Activated CD8-positive, alpha-beta memory T cell treated with anti-CD3 and anti-CD28 coated beads, Interleukin-2, amount 50 U/mL, for 4 hours (primary cell): Measurements from ENCODE around the gene DCLK3.

ENCODE experiments used
- DNase-seq: peaks from one replicate; pipeline ENCODE4 v3.0.0-alpha.2; 2020

The DCLK3 gene

DNA sequence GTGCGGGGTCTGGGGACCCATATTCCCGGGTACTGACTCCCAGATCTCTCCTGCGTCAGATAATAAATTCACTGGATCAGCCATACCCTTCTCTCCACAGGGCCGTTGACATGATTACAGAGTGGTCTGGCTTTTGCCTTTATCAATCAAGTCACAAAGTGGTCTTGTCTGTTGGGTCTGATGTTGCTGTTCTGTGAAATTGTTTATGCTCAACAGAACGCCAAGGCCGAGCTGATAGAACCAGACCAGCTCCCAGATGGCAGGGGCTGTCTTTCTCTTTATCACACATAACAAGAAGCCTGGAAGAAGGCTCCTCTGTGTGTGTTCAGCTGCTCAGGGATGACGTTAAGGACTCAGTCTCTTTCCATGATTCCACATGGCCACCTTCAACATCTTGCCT, 751 bp upstream of the DCLK3 start:
- no peak for DNase-seq

DNA sequence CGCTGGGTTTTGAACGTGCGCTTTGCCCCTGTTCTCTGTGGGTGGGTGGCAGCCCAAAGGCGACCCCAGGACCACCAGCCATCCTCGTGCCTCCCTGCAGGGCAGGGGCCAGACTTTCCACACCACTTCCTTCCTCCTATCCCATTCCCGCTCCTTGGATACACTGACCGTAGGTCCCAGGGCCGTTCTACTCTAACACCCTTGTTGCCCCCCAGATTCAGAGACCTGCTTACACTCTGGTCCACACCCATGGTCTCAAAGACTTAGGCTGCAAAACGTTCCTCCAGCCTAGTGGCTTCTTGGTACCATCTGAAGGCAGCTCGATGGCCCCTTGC, 318 bp upstream of the DCLK3 start:
- no peak for DNase-seq

DNA sequence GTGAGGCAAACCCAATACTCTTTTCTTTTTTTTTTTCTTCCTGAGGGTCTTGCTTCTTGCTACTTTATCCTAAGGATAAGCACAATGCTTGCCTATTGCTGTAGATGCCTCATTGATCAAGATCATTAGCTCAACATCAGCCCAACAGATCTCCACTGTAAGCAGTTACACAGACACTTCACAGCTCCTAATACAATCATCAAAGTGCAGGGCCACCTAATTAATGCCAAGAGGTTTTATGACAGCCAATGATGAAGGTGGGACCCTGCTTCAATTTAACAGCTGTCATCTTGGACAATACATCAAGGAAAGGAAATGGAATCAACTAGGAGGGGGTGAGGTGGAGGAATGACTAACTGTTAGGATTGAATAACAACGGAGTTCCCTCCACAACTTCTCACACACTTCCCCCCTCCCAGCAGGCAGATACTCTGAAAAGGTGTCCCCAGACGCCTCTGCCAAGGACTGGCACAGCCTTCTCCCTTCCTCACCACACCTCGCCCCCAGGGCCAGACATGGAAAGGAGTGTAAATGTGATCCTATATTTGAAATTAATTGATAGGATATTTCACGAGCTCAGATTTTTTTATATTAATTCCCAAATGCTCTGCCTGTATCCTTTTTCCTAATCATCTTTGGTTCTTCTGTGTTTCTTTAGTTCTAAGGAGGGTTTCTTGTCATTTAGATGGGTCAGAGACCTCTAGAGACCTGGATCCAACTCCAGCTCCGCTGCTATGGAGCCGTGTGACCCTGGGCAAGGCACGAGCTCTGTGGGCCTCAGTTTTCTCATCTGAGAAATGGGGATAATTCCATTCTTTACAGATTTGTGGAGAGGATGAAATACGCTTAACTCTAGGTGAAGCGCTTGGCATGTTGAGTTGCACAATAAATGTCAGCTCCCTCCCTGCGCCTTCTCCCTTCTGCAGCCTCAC, 1.2 kb downstream of the DCLK3 start:
- DNase-seq, result no peak

DNA sequence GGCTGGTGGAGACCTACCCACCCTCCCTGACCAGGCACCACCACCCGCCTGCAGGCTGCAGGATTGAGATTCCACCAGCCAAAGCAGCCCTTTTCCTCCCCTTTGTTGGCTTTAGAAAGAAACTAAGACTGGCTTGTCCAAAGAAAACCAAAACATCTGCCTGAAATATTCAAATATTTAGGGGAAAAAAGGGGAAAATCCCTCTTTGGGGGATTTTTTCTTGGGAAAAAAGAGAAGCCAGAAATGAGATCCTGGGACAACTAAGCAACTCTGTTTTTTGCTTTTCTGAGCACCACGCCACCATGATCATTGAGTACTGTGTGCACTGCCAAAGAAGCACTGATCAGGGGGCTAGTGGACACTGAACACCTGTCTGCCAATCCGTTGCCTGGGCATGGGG, 2.6 kb downstream of the DCLK3 start:
- no peak for DNase-seq

DNA sequence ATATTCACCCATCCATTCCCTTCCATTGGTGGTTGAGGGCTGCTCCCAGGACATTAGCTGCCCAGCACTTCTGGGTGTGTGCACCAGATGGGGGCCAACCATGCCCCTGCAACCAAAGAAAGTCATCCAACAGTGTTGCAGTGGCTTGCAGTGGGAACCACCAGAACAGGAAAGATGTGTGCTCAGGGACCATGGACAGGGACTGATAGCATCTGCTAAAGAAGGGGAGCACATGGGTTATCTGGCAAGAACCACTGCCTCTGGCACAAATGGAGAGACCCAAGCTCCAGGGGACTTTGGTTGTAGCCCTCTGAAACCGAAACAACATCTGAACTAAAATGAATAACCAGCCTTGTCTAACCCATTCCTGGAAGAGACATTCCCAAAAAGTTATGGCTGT, 8.1 kb downstream of the DCLK3 start:
- DNase-seq, result no peak

DNA sequence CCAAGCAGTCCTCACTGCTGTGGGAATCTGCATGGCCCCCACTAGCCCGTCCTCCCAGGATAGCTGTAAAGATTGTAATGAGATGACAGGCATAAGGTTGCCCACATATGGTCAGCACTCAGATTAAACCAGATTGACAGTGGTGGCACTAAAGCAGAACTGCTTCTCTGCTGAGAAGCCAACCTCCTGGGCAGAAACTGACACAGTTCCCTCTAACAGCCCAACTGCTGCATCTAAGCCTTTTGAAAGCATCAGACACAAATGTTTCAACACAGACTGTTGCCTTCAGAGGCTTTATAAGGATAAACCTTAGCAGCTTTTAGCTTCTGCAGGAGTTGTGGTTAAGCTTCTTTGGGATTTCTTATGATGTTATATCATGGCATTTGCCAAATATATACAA, 13.0 kb downstream of the DCLK3 start:
- DNase-seq, result no peak

DNA sequence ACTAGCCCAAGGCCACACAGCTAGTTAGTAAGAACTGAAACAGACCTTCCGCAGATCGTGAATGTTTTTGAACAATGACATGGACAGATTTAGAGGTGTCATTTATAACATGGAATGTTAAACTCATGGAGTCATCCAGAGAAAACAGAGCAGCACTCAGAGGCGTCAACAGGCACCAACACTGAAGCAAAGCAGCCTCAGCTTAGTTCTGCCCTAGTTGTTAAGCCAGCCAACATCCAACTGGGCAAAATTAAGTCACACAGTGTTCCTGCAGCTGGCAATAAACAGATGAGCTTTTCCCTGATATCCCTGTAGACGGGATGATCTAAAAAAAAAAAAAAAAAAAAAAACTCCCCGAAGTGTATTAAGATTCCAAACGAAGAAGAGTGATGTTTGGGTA, 13.6 kb downstream of the DCLK3 start:
- no peak for DNase-seq

DNA sequence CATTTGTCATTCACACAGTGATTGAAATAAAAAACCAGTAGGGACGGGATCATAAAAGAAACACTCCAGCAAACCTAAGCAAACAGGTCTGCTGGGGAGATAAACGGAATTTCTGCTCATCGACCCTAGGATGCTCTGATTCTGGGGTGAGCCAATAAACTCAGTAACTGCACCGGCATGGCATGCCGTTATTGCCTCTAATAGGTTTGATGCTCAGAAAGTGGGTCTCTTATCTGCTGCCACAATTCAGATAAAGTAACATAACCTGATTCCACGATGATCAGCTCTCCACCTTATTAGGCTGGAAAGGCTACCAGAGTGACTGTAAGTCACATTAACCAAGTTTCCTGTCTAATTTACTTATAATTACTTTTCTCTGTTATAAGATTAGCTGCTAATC, 19.6 kb downstream of the DCLK3 start:
- no peak for DNase-seq

DNA sequence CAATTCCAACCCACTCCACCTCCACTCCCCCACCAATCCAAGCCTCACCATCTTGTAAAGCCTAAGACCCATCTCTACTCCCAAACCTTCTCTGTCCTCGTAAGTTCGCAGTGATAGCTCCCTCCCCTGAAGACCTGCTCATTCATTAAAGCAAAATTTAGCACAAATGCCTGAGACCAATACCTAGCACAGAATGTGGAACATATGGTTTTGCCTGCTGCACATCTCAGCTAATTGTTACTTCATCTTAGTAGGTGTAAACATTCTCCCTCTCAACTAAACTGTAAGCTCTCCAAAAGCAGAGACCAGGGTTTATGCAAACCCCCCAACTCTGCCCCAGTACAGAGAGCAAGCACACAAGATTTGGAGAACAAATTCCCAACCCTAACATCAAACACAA, 20.5 kb downstream of the DCLK3 start:
- DNase-seq, result no peak

DNA sequence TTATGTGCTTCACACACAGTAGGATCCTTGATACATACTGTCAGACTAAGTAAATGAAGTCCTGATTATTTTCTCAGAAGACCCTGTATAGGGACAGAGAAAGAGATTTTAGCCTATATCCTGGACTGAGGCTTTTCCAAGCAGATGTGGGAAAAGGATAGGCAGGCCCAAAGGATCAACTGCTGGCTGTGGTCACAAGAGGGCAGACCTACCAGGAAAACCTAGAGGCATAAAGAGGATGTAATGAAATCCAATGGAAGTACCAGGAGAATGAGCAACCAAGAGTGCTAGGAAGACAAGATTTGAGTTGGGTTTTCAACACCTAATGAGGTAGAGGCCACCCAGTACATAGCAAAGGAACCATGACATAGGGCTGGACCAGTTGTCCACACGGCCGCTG, 23.1 kb downstream of the DCLK3 start:
- no peak for DNase-seq

DNA sequence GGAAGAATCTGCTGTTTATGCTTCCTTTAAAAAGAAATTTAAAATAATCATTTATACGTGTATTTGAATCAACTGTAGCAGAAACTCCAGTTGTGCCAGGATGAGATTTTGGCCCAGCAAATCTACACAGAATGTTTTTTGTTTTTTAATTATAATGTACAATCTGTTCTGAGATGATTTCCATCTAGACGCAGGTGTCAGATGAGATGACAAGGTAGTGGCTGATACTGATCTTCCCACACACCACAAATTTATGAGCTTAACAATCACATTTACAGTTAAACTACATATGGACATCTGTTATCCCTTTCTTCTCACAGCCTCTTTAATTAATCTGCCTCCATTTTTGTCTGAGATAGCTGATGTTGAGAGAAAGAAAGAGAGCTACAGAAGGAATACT, 23.6 kb downstream of the DCLK3 start:
- DNase-seq, result no peak

DNA sequence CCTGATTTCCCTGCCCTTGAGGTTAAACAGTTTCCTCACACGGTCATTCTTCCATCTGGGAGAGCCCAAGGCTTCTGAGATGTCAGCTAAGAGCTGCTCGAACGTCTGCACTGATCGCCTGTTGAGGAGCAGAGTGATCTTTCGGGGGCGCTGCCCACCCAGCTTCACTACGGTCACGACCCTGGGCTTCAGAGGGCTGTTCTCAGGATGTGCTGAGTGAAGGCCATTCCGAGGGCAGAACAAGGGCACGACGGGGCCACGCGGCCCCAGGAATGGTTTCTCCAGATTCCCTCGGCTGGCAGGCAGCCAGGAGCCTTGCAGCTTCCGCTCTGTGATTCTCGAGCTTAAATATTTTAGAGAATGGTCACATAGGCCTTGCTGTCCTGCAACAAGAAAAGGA, 25.7 kb downstream of the DCLK3 start:
- DNase-seq, result no peak

DNA sequence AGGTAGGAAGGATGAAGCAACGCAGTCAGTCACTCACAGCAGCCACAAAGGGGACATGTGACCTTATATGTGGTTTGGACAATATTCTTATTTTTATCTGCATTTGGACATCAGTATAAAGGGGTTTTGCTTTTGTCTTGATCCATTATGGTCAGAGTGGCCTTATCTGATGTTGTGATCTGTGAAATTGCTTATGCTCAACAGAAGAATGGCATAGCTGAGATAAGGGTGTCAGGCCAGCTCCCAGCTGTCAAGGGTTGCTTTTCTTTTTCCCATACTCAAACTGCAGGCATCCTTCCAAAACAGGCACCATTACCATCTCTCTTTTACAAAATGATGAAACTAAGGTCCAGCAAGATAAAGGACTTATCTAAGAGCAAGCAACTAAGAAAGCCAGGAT, 28.1 kb downstream of the DCLK3 start:
- no peak for DNase-seq

DNA sequence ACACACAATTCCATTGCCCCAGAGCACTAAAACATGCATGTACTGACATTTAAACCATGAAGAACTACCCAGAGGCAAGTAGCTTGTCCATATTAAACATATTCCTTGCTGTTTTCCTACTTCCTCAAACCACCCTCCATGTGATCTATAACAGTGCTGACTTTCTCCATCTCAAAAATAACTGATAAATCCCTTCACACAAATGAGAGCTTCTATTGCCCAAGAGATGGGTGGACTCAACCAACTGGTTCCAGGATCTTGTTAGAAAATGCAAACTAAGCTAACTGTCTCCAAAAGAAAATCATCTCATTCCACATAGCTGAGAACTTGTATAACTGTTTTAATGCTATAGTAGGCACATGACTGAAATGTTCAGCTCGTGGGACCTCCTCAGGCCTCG, 29.6 kb downstream of the DCLK3 start:
- DNase-seq, result no peak

DNA sequence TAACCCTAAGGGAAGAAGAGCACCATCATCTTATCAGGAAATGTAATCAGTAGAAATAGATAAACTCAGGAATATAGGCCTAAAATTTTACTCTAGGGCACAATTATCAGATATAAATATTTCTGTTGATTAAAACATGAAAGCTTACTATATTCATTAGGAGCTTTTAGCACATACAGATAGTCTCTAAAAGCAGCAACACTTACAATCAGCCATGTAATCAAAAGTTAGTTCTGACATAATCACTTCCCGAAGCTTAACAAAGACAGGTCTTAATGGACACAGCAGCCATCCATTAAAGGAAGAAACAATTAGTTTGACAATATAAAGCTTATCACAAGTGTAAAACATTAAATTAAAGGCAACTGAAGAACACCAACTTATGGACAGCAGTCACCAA, 30.6 kb downstream of the DCLK3 start:
- DNase-seq, result no peak

DNA sequence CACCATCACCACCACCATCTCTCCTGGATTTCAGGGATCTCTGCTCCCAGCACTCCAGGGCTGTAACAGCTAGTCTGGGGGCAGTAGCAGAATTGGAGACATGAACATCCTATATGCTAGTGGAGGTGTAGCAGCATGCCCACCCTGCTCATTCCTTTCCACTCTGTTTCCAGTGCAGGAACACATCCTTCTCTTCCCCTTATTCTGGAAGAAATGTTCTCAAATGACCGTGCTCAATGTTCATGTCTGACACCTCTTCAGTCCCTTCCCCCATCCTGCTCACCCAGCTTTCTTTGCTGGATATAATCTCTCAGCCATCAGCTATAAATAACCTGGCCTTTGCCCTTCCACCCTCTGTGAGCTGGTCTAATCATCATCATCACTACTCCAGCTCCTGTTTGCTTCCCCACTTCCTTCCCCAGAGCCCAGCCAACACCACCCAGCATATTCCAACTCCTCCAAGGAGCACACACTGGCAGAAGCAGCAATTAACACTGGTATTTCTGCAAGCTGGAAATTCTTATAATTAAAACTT, 31.1 kb downstream of the DCLK3 start:
- no peak for DNase-seq

DNA sequence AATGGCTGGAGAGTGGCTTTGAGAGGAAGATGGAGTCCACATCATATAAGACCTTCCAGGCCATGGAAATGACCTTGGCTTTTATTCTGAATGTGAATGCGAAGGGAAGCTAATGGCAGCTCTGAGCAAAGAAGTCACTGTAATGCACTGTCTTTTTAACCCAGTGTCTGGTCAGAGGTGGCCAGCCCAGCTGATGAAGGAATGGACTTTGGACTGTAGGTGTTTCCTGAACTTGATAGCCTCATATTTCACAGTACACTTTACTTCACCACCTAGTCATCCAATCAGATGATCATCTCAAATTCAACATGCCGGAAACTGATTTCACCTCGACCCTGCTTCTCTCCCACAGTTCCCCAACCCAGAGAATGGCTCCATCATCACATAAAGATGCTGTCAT, 33.4 kb downstream of the DCLK3 start:
- no peak for DNase-seq

DNA sequence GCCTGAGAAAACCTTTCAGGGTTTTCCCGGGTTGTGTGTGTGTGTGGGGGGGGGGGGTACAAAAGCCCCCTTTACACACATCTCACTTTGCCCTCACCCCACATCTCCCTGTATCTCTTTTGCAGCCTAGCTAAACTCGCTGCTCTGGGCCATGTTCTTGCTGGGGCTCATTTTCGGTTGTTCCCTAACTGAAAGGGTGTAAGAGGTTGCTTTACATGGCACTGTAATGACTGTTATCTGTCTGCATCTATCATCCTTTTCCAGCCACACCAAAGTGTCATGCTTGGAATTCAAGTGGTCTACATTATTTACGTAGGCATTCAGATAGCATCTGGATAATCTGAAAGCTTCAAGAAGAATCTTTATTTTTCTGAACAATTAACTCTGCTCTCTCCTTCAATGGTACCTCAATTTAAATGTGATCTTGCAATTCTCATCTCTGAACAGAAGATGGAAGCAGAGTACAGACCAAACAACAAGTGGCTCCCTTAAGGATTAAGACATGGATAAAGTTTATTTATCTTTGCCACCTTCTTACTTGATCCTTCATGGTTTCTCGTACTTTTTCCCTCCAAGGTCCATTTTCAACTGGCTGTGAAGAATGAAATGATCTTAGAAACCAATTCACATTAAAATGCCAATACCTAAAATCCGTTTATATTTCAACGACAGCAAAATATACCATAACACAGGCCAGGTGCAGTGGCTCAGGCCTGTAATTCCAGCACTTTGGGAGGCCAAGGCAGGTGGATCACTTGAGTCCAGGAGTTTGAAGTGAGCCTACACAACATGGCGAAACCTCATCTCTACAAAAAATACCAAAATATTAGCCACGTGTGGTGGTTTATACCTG, 34.9 kb downstream of the DCLK3 start:
- DNase-seq, result no peak

DNA sequence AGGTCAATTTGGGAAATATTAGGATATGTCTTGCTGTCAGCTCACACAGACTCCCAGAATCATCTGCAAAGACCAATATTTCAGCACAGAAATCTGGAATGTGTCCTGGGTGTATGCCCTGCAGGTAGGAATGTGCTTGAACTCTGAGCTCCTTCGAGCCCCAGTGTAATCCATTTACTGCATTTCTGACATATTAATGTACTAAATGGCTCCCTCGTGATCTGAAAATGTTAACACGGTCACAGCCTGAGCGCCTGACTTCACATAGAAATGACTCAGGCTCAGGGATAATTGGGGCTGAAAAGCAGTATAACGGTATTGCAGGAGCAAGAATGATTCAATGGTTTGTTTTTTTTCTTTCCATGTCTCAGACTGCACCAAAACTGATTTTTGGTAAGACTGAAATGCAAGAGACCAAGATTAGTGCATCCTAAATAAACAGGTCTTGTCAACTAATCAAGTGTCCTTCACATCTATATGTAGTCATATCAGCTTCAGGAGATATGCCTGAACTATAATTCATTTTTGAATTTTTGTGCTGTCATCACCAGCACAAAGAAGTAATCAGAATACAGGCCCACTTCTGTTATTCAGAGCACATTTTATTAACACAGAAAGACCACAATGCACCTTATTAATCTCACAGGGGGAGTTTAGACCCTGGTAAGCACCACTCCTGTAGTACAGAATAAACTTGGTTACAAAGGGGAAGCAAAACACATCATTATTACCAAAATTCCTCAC, 49.8 kb downstream of the DCLK3 start:
- no peak for DNase-seq

DNA sequence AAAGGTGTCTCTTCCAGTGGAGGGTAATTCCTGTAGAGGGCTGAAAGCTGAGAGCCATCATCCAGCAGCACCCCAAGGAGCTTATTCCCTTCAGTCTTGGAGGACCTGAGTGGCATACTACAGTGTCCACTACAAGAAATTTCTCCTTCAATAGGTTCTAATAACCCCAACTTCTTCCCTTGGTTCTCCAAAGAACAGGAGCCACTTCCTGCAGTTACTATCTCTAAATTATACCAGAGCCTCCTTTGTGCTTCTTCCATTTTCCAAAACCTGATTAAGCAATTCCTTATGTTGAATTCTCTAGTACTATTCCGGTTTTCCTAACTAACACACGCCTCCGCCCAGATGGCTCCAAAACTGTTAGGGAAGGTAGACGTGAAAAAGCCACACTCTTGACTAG, 50.4 kb downstream of the DCLK3 start:
- no peak for DNase-seq

DNA sequence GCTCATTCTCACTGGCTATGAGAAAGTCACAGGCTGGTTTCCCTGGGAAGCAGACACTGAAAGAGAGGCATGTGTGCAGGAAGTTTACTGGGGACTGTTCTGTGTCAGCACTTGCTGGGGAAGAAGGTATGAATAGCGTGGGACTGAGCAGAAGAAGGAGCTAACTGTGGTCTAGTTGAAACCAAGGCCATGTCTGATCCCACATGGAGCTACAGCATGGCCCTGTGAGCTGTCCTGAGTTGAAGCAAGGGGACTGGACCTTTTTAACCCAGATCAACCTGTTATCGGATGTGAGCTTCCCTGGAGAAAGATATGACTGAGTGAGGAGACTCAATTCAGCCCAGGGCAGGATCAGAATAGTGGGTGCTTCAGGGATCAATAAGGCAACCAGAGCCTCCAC, 53.7 kb downstream of the DCLK3 start:
- no peak for DNase-seq

DNA sequence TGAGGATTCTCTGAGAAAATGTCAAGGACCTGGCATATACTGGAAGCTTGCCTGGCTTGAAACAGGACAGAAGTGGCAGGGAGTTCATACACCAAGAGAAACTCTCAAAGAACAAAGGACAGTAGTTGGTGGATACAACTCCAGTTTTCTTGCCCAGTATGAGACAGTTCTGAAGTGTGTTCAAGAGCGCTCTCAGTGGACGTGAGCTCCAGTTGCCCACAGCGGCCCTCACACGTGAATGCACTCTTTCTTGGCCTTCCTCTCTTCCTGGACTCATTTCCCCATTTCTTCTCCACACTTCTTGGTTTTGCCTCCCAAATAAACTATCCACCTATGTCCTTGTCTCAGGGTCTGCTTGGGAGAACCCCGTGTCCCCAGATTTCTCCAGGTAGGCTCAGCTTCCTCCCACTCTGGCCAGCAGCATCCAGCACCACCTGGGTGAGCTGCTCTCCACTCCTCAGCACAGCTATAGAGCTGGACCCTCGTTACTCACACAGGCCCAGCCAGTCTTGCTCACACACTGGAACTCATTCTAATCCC, 54.5 kb downstream of the DCLK3 start:
- DNase-seq, result no peak

DNA sequence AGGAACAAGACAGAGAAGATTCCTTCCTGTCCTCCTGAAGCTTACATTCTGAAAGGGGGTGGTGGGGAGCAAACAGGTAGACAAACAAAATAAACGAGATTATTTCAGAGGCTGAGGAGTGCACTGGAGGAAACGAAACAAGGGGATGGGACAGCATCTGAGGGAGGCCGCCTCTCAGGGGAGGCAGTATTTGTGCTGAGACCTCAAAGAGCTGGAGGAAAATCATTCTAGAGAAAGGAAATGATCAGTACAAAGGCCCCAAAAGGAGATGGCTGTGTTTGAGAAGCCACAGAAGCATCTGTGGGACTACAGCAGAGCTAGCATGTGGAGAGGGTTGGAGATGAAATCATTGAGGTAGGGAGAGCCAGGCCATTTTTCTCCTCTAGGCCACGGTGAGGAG, 55.1 kb downstream of the DCLK3 start:
- no peak for DNase-seq
